Anterior cingulate cortex (tissue), 58 donors: ENCODE data around the gene MAP1A.
A peak's percentile ranks its signal among the peaks of the same experiment; 100 is the strongest.

Experiments
- DNase-seq, 58 donors: peaks; one replicate each; lab custom pipeline; 2025; lab: John Stamatoyannopoulos, UW

MAP1A gene

GRCh38 chr15:43517354-43518196, at the start of gene MAP1A:
Gene MAP1A, plus strand, starts transcription at chr15:43517608. Its CDS starts 3,866 bp downstream, at chr15:43521474.
- peak in 56 of 58 donors; percentile 34 to 89 (median 76) for DNase-seq

- DNase-seq: no peak
Measured at GRCh38 chr15:43469867-43470266, 47.5 kb upstream of the MAP1A start.

- DNase-seq: no peak
Measured at GRCh38 chr15:43471975-43472374, 45.4 kb upstream of the MAP1A start.

- DNase-seq: no peak
Measured at GRCh38 chr15:43473885-43474284, 43.5 kb upstream of the MAP1A start.

- DNase-seq: no peak
Measured at GRCh38 chr15:43483297-43484128, 33.9 kb upstream of the MAP1A start.

- DNase-seq: no peak
Measured at GRCh38 chr15:43484455-43484854, 33.0 kb upstream of the MAP1A start.

GRCh38 chr15:43487271-43487895, 30.0 kb upstream of the MAP1A start:
- no peak for DNase-seq

- DNase-seq: no peak
Measured at GRCh38 chr15:43488790-43489189, 28.6 kb upstream of the MAP1A start.

- no peak for DNase-seq
Measured at GRCh38 chr15:43489191-43489590, 28.2 kb upstream of the MAP1A start.

- no peak for DNase-seq
Measured at GRCh38 chr15:43492266-43492665, 25.1 kb upstream of the MAP1A start.

- DNase-seq: peak; percentile 50 to 98 (median 92)
Measured at GRCh38 chr15:43492673-43493601, 24.5 kb upstream of the MAP1A start, which contains the start of gene TP53BP1. Gene TP53BP1, minus strand, starts transcription at chr15:43493156. Its CDS starts 113 bp downstream, at chr15:43493043.

- DNase-seq: no peak
Measured at GRCh38 chr15:43493703-43494472, 23.5 kb upstream of the MAP1A start.

- DNase-seq: no peak
Measured at GRCh38 chr15:43498990-43499389, 18.4 kb upstream of the MAP1A start.

GRCh38 chr15:43499635-43500034, 17.8 kb upstream of the MAP1A start:
- DNase-seq: no peak

GRCh38 chr15:43505738-43506137, 11.7 kb upstream of the MAP1A start:
- no peak for DNase-seq

GRCh38 chr15:43508421-43508820, 9.0 kb upstream of the MAP1A start:
- no peak for DNase-seq

GRCh38 chr15:43508991-43509659, 8.3 kb upstream of the MAP1A start:
- peak in 9 of 58 donors; percentile 14 to 44 (median 23) for DNase-seq

GRCh38 chr15:43509660-43510199, 7.7 kb upstream of the MAP1A start:
- DNase-seq: peak in 6 of 58 donors; percentile 20 to 73 (median 30)
